Measurements from ENCODE around the gene RASD2.

The RASD2 gene

DNA sequence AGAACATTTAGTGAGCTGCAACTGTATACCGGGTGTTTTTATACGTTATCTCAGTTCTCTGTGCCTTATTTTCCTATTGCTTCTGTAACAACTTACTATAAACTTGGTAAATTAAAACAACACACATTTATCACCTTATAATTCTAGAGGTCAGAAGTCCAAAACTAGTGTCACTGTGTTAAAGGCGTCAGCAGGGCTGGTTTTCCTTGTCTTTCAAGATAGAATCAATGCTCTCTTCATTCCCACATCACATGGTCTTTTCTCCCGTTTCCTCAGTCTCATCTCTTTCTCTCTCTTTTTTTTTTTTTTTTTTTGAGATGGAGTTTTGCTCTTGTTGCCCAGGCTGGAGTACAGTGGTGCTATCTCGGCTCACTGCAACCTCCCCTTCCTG, 40.4 kb downstream of the RASD2 start:
- no peak overlapping the region for H3K4me3 ChIP-seq (ENCODE audit: low read depth, low read length)

DNA sequence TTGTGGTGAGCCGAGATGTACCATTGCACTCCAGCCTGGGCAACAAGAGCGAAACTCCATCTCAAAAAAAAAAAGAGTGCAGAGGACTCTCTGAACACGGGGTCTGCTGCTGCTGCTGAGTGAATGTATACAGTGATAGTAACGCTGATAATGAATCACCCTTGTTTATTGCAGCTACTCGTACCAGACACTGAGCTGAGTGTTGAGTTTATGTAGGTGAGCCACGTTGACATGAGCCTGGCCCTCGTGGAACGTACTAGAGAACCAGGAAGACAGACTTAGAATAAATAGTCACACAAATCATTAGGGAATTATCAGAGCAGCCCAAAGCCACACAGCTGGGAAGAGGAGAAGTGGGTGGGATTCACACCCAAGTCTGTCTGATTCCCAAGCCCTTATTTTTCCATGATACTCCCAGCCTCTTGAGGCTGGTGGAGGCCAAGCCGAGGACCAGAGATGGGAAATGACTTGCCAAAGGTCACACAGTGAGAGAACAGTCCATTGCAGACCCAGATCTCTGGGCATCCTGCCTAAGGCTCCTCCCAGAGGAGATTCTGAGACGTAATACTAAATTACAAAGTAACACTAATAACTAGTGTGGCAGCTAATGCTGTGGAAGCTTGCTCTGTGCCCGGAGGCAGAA, 41.7 kb downstream of the RASD2 start:
- TF ChIP-seq, protein P1, sequence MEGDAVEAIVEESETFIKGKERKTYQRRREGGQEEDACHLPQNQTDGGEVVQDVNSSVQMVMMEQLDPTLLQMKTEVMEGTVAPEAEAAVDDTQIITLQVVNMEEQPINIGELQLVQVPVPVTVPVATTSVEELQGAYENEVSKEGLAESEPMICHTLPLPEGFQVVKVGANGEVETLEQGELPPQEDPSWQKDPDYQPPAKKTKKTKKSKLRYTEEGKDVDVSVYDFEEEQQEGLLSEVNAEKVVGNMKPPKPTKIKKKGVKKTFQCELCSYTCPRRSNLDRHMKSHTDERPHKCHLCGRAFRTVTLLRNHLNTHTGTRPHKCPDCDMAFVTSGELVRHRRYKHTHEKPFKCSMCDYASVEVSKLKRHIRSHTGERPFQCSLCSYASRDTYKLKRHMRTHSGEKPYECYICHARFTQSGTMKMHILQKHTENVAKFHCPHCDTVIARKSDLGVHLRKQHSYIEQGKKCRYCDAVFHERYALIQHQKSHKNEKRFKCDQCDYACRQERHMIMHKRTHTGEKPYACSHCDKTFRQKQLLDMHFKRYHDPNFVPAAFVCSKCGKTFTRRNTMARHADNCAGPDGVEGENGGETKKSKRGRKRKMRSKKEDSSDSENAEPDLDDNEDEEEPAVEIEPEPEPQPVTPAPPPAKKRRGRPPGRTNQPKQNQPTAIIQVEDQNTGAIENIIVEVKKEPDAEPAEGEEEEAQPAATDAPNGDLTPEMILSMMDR (IDR thresholded peaks at IDR 0.05; ENCODE audit: low read depth, low read length), result no peak
- no peak overlapping the region for H3K4me3 ChIP-seq (ENCODE audit: low read depth, low read length)

More for the DNA sequence above, 40.4 kb downstream of the RASD2 start:
- TF ChIP-seq, protein P1 (IDR thresholded peaks at IDR 0.05; ENCODE audit: low read depth, low read length), result no peak

DNA sequence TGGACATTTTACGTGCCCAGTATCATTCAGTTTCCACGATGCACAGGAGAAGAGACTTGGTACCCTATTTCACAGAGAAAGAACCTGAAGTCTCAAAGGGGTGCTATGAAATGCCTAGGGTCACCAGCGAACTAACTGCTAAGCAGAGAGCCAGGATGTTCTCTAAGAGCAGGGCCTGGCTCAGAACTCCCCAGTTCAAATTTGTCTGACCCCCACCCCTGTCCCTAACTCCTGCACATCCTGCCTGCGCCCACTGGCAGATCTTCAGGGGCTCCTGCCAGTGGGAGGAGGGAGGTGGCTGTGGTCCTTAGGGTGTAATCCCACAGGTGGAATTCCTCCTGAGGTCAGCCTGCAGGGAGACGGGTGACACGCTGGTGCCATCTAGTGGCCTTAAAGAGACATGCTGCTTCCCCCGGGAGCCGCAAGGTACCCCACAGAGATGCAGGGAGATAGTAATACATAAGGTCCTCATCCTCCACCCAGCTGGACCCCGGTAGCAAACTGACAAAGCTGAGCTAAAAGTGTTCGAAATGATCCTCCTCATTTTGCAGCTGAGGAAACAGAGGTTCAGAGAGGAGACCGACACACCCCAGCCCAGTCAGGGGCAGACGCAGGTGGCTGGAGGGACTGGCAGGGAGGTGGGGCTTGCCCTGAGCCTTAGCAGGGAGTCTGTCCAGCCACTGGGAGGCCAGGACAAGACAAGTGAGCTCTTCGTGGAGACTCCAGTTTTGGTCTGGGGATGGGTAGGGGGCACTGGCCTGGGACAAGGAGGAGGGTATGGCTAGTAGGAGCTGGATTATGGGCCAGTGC, 42.4 kb downstream of the RASD2 start:
- TF ChIP-seq, protein P1 (IDR thresholded peaks at IDR 0.05; ENCODE audit: low read depth, low read length), result peak; percentile 91
- no peak overlapping the region for H3K4me3 ChIP-seq (ENCODE audit: low read depth, low read length)

DNA sequence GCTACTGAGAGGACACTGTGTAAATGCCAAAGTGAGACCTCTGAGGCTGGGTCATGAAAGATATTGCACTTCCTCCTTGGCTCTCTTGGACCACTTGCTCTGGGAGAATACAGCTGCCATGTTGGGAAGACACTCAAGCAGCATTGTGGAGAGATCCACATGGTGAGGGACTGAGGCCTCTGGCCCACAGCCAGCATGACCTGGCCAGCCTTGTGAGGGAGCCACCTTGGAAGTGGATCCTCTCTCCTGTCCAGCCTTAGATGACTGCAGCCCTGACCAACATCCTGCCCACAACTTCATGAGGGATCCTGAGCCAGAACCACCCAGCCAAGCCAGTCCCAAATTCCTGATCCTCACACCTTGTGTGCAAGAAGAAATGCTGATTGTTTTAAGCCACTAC, 46.1 kb downstream of the RASD2 start:
- H3K4me3 ChIP-seq (ENCODE audit: low read depth, low read length), result no peak overlapping the region

DNA sequence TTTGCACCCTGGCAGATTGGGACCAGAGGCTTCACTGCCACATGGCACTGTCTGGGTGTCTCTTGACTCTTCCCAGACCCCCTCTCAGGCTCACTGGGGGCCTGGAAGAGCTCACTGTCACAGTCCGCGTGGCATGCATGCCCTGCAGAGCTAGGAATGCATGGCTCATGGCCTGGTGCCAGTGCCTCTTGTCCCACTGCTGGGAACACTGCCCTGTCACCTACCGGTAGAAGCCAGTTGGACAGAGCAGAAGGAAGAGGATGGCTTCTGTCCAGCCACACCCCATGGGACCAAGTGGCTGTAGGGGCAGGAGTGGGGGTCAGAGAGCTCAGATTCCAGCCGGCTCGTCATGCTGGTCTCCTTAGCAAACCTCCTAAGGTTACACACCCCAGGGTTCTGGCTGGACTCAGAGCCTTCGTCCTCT, 46.8 kb downstream of the RASD2 start:
- TF ChIP-seq, protein P1 (IDR thresholded peaks at IDR 0.05; ENCODE audit: low read depth, low read length), result no peak
- no peak overlapping the region for H3K4me3 ChIP-seq (ENCODE audit: low read depth, low read length)

More for the DNA sequence above, 46.1 kb downstream of the RASD2 start:
- TF ChIP-seq, protein P1 (IDR thresholded peaks at IDR 0.05; ENCODE audit: low read depth, low read length), result no peak

DNA sequence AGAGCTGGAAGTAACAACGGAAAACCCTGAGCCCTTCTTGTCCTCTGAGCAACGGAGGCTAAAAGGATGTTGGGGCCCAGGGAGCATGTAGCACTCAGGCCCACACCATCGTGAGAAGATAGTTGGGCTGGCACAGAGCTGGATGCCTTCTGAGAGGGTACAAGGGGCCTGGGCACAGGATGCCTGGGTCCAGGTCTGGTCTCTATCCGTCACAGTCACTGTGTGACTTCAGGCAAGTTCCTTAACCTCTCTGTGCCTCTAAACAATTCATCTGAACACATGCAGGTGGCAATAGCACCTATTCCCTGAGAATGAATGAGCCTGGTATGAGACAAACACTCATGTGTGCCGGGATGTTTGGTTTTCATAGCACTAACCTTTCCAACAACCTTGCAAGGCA, 47.3 kb downstream of the RASD2 start:
- TF ChIP-seq, protein P1 (IDR thresholded peaks at IDR 0.05; ENCODE audit: low read depth, low read length), result no peak
- H3K4me3 ChIP-seq (ENCODE audit: low read depth, low read length), result no peak overlapping the region

Data from WI38 (cell line).